Stimulated activated CD4-positive, alpha-beta T cell treated with anti-CD3 and anti-CD28 coated beads, Interleukin-4, amount 100 ng/mL, for 48 hours (primary cell): ENCODE results near the gene FSTL4.

Experiments
- DNase-seq, 2 donors: peaks; one replicate each; pipeline ENCODE4 v3.0.0-alpha.2; 2020; ENCODE audit warnings: low read depth in 2 of 2

Gene FSTL4

DNA sequence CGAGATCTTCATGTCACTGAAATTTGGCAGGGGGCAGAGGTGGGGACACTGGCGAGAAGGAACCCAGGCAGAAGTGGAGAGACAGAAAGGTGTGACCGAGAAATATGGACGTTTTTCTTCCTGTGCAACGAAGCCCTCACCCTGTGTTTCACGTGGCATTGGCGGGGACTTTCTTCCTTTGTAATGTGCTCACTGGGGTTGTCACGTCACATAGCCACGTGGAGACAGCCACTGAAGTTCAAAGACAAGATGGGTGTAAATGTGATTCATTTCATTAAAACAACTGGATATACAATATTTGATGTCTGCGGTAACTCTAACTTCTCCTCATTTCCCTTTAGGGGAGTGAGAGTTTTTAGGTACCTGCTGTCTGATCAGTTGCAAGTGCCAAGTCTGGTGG is 225.7 kb downstream of the FSTL4 start:
- DNase-seq, result no peak

DNA sequence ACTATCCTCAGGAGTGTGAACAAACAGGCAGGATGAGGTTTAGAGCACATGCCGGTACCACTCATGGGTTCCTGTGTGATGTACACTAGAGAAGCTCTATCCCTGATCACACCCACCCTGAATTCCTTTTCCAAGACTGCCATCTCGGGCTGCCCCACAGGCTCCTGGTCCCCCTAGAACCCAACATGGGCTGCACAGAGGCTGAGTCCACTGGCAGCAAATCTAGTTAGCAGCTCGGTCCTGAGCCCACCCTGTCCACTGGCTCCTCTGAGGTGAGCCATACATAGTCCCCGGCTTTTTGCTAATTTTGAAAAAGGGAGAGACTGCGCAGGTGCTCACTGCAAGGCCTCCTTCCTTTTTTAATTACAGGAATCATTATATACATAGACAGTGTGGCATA is 227.0 kb downstream of the FSTL4 start:
- no peak for DNase-seq

GRCh38 chr5:133384903-133385302 is 227.4 kb downstream of the FSTL4 start:
- DNase-seq, result no peak

- no peak for DNase-seq
These were observed 228.1 kb downstream of the FSTL4 start for GRCh38 chr5:133384120-133384855.

- no peak for DNase-seq
These were observed 228.8 kb downstream of the FSTL4 start for GRCh38 chr5:133383580-133383939.

DNA sequence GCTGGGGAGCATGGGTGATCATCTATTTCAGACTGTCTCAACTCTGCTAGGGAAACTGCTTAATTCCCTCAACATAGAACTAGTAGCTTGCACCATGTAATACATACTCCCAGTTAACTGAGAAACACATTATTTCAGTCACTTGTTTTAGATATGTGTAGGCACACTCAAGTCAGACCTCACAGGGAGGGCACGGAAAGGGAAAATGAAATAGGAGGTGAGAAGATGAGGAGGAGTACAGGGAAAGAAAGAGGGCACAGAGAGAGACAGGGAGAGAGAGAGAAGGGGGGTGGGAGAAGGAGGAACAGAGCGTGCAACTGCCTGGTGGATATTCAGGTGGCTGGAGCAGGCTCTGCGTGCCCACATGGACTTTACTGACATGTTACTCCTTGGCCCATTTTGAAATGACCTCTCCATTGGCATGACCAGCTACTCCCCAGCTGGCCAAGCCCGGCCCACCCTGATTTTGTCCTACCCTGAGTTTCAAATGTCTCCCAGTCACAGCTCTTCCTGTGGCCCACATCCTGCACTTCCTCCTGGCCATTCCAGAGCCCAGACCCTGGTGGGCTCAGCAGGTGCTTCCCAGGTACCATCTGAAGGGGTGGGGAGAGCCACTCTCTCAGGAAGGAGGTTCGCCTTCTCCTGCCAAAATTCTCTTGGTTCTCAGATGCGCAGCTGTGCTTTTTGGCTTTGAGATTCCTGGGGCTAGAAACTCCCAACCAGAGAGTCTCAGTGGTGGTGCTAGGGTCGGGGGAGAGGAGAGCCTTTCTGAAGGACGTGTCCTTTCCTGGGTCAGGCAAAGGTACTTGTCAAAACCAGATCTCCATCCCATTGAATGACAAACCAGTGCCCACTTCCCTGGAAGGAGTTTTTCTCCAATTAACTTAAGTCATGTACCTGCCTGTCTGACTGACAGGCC is 229.4 kb downstream of the FSTL4 start:
- no peak for DNase-seq

DNA sequence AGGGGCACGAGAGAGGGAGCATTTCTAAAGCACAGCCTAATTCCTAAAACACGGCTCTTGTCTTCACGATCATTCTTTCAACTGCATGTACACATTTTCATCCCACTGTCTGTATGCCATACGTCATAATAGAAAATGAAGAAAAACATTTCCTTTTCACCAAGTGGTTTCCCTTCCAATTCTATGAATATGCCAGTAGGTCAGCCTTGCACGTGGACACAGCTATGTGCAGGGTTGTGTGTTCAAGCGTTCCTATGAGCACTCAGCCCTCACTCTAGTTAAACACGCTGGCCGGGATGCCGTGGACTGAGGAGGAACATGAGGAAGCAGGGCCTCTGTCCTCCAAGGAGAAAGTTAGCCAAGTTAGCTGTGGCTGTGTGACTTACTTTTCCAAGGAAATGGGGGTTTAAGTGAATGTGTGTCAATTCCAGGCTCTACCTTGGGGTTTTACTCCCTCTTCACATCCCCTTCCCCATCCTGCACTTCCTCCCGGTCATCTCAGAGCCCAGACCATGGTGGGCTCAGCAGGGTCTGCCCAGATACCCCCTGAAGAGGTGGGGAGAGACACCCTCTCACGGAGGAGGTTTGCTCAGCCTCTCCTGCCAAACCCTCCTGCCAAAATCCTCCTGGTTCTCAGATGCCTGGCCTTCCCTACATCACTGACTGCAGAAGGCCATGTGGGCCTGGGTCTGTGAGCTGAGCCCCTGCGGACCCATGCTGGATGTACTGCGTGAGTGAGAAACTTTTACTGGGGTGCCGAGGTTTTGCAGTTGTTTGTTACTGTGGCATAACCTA is 230.6 kb downstream of the FSTL4 start:
- DNase-seq, result no peak

DNA sequence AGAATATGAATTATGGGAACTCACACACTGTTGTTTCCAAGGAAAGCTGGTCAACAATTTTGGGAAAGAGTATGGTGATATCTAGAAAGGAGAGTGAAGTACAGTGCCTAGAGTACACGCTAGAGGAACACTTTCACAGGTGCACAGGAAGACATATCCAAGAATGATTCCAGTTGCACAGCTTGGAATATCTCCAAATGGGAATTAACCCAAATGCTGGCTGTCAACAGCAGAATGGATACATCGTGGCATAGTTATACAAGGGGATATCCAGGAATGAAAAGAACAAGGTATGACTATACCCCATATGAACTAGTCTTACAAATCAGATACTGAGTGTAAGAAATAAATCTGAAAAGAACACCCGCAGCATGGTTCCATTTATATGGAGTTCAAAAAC is 231.3 kb downstream of the FSTL4 start:
- DNase-seq, result no peak

- no peak for DNase-seq
These were observed 234.6 kb downstream of the FSTL4 start for GRCh38 chr5:133377736-133378135.

DNA sequence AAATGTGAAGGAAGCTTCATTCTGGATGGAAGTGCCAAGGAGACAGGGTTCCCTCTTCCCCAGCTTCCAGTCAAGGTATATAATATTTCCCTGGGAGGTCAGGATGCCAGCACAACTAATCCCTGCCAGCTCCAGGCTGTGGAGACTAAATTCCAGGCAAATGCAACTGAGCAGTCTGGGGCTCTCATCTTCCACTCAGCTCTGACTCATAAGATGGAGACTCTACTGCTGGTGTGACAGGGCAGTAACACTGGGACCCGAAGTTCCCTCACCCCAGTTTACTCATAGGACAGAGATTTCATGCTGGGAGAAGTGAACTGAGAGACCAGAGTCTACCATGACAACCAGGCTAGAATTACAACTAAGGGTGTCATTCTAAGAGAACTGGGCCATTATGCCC is 235.4 kb downstream of the FSTL4 start:
- no peak for DNase-seq

DNA sequence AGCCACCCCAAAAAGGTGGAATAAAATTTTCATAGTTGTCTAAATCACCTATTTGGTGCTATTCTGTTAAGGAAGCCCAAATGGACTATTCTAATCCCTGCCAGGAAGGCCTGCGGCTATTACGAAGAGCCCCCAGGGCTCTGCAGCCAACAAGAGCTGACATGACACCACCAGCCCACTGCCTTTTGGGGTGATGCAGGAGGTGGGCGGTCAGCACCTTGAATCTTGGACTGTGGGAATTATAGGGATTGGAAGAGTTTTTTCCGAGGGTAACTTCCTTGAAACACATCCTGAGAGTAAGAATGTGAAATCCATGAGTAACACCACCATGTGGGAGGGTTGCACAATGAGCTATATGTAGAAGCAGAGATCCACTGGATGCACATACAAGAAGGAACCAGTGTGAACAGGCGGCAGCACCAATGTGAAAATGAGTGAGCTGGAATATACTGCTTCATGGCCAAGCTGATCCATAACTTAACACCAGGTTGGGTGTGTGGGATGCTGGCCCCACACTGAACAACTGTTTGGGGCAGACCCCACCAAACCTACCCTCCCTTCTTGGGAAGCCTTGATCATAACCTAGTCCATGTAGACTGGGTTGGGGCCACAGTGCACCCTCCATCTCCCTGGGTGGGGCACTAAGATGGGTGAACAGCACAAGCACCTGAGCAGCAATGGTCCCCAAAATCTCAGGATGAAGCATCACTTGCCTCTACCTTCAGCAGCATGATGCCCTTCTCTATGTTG is 239.0 kb downstream of the FSTL4 start:
- no peak for DNase-seq

- no peak for DNase-seq
These were observed 239.9 kb downstream of the FSTL4 start for GRCh38 chr5:133372293-133372937.

GRCh38 chr5:133371371-133372155 is 240.8 kb downstream of the FSTL4 start:
- DNase-seq, result no peak

DNA sequence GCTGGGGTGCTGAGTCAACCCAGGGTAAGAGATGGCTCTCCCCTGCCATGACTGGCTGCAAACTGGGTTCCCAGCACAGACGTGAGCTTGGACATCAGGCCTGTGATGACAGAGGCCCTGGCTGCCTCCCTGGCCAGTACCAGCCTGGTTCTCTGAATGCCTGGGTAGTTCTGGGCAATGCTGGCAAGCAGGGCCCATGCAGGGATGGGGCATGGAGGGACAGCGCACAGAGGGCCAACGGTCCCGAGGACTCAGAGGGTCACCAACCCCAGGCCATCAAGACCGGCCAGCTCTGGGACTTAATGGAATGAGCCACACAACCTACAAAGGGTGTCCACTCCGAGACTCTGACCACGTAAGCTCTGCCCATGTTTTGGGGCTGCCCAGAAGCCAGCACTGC is 241.4 kb downstream of the FSTL4 start:
- DNase-seq, result no peak

DNA sequence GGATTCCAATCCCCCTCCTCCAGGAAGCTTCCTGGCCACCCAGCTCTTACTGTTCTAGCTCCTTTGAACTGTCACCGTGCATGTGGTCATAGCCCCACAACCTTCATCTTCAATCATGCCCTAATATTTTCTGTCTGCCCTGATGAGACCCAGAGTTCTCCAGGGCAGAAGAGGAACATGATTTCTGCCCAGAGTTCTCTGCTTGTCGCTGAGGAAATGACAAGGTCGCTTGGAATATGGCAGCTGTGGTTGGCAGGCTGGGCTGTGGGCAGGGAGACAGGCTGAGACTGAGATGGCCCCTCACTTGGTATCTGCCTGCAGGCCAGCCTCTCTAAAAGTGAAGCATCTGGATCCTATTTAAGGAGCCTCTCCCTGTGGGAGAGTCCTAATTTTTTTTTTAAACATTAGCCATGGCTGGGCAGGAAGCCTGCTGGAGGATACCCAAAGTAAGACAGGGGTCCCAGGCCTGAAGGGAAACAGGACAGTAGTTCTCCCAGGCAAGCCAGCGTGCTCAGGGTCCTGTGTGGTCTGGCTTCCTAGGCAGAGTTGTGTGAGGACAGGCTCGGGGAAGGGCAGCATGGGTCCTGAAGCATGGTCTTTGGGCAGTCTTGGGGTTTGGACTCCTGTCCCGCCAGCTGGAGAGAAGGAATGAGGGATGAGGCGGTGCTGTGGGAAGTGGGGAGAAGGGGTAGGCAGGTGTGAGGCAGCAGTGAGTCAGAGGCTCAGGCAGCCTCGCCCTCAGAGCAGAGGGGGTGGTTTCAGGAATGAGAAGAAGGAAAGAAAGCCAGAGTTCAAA is 242.1 kb downstream of the FSTL4 start:
- DNase-seq, result no peak

DNA sequence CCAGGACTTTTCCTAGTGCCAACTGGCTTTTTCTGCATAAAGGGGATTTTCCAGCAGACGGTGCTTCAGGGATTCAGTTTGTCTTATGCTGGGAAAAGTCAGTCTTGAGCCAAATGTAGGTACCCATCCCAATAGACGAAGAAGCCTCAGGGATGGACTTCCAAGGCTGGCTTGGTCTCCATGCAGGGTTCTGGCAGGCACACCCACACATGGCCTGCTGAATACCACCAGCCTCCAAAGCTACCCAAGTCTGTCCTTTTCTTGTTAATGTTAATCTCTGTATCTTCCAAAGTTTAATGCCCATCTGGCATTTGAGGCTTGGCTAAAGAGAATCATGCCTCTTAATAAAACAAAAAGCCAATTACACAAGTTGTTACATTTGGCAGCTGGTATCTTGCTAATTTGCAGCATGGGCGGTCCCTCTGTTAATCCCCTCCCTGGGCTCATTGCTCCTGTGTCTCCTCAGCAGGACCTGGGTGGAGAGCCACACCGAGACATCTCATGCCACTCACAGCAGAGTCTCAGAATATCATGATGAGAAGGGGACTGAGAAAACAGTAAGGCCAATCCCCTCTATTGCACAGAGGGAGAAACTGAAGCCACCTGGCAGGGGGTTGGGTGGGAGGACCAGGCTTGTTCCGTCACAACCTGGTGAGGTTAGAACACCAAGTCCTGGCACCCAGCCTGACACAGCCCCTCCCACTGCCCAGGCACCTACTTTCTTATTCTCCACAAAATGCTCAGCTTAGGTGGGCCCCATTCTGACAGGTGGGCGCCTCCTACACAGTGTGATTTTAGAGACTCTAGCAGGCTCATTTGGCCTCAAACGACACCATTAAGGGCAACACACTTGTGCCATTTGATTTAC is 243.2 kb downstream of the FSTL4 start:
- no peak for DNase-seq

DNA sequence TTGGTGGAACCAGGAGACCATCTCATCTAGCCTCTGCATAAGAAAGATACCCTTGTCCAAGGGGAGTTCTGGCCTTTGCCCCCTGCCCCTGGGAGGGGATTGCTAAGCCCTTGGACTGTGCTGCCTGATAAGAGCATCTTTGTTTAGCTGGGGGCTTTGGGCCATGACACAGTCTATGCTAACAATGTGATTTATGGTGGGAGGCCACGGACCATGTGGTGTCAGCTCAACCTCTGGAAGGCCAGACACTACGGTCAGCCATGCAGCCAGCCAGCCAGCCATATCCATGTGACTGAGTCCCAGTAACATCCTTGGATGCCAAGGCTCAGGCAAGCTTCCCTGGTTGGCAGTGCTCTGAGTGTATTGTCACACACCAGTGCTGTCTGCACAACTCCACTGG is 244.4 kb downstream of the FSTL4 start:
- no peak for DNase-seq

- DNase-seq, result no peak
These were observed 245.1 kb downstream of the FSTL4 start for GRCh38 chr5:133367071-133367786.
